PC-3 (cell line): ENCODE data around the gene PCBD1. TPM values are rescaled to one million over a fixed set of nuclear protein-coding genes. Genes with fewer than 3 reads are reported as not detected.

Source experiments
- ATAC-seq: fragments of 200-7000 bp; cut with Tn5 transposase; 2 replicates; pipeline ENCODE4 v1.9.1; 2020; ENCODE audit warnings: mild to moderate bottlenecking, moderate library complexity
- BruUV-seq: library from RNA; stranded (reverse); fragments of 400-500 nt; replicated peaks from 2 replicates; lab custom pipeline; 2021; lab: Mats Ljungman, UMichigan
- CTCF ChIA-PET: fragments of 300-600 bp; sonication (Branson Sonifier 250); formaldehyde crosslinking; loops from one replicate; lab custom pipeline; 2022; ENCODE audit warnings: antibody characterized with exemption; lab: Charles Lee
- POLR2A ChIA-PET: fragments of 300-600 bp; sonication (Branson Sonifier 250); formaldehyde crosslinking; loops from one replicate; lab custom pipeline; 2022; ENCODE audit warnings: antibody characterized with exemption; ENCODE audit not compliant: unreplicated experiment; lab: Charles Lee
- DNase-seq: peaks from one replicate; pipeline ENCODE4 v3.0.0-alpha.2; 2015
- H2AFZ ChIP-seq: fragments of 300-600 bp; sonication (generic); 2 replicates; pipeline ENCODE4 v1.6.0; 2016; ENCODE audit warnings: antibody characterized with exemption, low read length
- H3F3A ChIP-seq: fragments of 300-600 bp; sonication (generic); one replicate; pipeline ENCODE4 v1.6.0; 2017; ENCODE audit warnings: antibody characterized with exemption, low read length, control low read depth, mild to moderate bottlenecking; ENCODE audit not compliant: unreplicated experiment
- H3K27ac ChIP-seq: fragments of 300-600 bp; sonication (generic); 2 replicates; pipeline ENCODE4 v1.5.1; 2016; ENCODE audit warnings: mild to moderate bottlenecking, low read length
- H3K27me3 ChIP-seq: fragments of 300-600 bp; sonication (generic); 2 replicates; pipeline ENCODE4 v1.6.1; 2016; ENCODE audit warnings: low read length, mixed read lengths
- H3K36me3 ChIP-seq: fragments of 300-600 bp; sonication (generic); 2 replicates; pipeline ENCODE4 v1.6.1; 2016; ENCODE audit warnings: low read depth, mixed run types, low read length, mixed read lengths
- H3K4me1 ChIP-seq: fragments of 300-600 bp; sonication (generic); 2 replicates; pipeline ENCODE4 v1.5.1; 2016; ENCODE audit warnings: low read length; ENCODE audit not compliant: insufficient read depth
- H3K4me2 ChIP-seq: fragments of 300-600 bp; sonication (generic); 2 replicates; pipeline ENCODE4 v1.6.0; 2016; ENCODE audit warnings: low read length
- H3K4me3 ChIP-seq: fragments of 300-600 bp; sonication (generic); 2 replicates; pipeline ENCODE4 v1.5.1; 2016; ENCODE audit warnings: mild to moderate bottlenecking, low read length, mixed read lengths
- H3K79me2 ChIP-seq: fragments of 300-600 bp; sonication (generic); 2 replicates; pipeline ENCODE4 v1.6.1; 2017; ENCODE audit warnings: low read length, mixed read lengths
- H3K9ac ChIP-seq: fragments of 300-600 bp; sonication (generic); 2 replicates; pipeline ENCODE4 v1.6.0; 2016; ENCODE audit warnings: mild to moderate bottlenecking, low read length
- H3K9me2 ChIP-seq: fragments of 300-600 bp; sonication (generic); replicated peaks from 2 replicates; pipeline ENCODE4 v1.6.1; 2016; ENCODE audit warnings: mixed run types, low read length, mixed read lengths
- H3K9me3 ChIP-seq: fragments of 300-600 bp; sonication (generic); 2 replicates; pipeline ENCODE4 v1.6.1; 2016; ENCODE audit warnings: low read length, mixed read lengths
- H4K20me1 ChIP-seq: fragments of 300-600 bp; sonication (generic); 2 replicates; pipeline ENCODE4 v1.6.1; 2016; ENCODE audit warnings: low read length, mixed read lengths
- CTCF ChIP-seq: fragments of 300-600 bp; sonication (generic); conservative IDR thresholded peaks from 2 replicates; pipeline ENCODE4 v1.5.1; 2017; ENCODE audit warnings: antibody characterized with exemption, low read depth, mild to moderate bottlenecking, low read length
- EZH2 ChIP-seq: fragments of 300-600 bp; sonication (generic); IDR thresholded peaks from one replicate; pipeline ENCODE4 v1.6.1; 2017; ENCODE audit warnings: antibody characterized with exemption, mild to moderate bottlenecking, low read length; ENCODE audit not compliant: unreplicated experiment
- EZH2phosphoT487 ChIP-seq: fragments of 300-600 bp; sonication (generic); IDR thresholded peaks from 2 replicates; pipeline ENCODE4 v1.6.1; 2018; ENCODE audit warnings: mild to moderate bottlenecking, antibody characterized with exemption, low read length, borderline replicate concordance
- intact Hi-C: fragments of 100-400 bp; cut with micrococcal nuclease; formaldehyde crosslinking; loops from 2 replicates; pipeline ENCODE4 v1.9.0; 2023
- total RNA-seq: library from RNA; depleted of rRNA; stranded (reverse); fragments of >200 nt; gene quantifications from 2 replicates; pipeline ENCODE4 v1.2.3, GENCODE V29; 2014

Gene PCBD1
- total RNA-seq, 1 experiment from 2014 or later, result 283 TPM

GRCh38 chr10:70936111-70936510 lies 47.7 kb upstream of the PCBD1 start:
- no peaks in the 10 kb centered on the region for H3K27me3 ChIP-seq
- no TSS peak for BruUV-seq
- ChIA-PET POLR2A (no interaction called here), CTCF (no interaction called here)
- no peaks in the 10 kb centered on the region for H3K9me3 ChIP-seq
- intact Hi-C loops, result loop anchor here (10.0 kb wide), 1 partner anchor 109 kb away; no protein-coding TSS in a partner anchor
- no peak overlapping the region for H3K27ac ChIP-seq
- no peak overlapping the region for H3K4me2 ChIP-seq
- H3K4me3 ChIP-seq, result no peak overlapping the region
- DNase-seq (no peak), ATAC-seq (no peak)
- no peaks in the 10 kb centered on the region for H3K79me2 ChIP-seq
- H3K9me2 ChIP-seq, result no peaks in the 10 kb centered on the region
- H4K20me1 ChIP-seq, result no peaks in the 10 kb centered on the region
- H3K4me1 ChIP-seq, result peaks cover 6% of the 10 kb centered on the region
- no peak overlapping the region for H3K9ac ChIP-seq
- no peaks in the 10 kb centered on the region for H3F3A ChIP-seq
- H3K36me3 ChIP-seq, result no peaks in the 10 kb centered on the region
- TF ChIP-seq CTCF (no peak), EZH2phosphoT487 (no peak), EZH2 (no peak)
- no peak overlapping the region for H2AFZ ChIP-seq

GRCh38 chr10:70935631-70936030 lies 47.3 kb upstream of the PCBD1 start:
- BruUV-seq, result no TSS peak
- Histone ChIP-seq H3K9ac (no peak overlapping the region), H3K4me3 (no peak overlapping the region), H2AFZ (no peak overlapping the region), H4K20me1 (no peaks in the 10 kb centered on the region), H3K79me2 (no peaks in the 10 kb centered on the region), H3F3A (no peaks in the 10 kb centered on the region), H3K4me2 (no peak overlapping the region), H3K4me1 (peaks cover 11% of the 10 kb centered on the region), H3K27ac (no peak overlapping the region), H3K27me3 (no peaks in the 10 kb centered on the region), H3K36me3 (no peaks in the 10 kb centered on the region), H3K9me3 (no peaks in the 10 kb centered on the region), H3K9me2 (no peaks in the 10 kb centered on the region)
- ATAC-seq, result no peak
- CTCF ChIA-PET, result no interaction called here
- POLR2A ChIA-PET, result no interaction called here
- intact Hi-C loops, result loop anchor here (10.0 kb wide), 1 partner anchor 109 kb away; no protein-coding TSS in a partner anchor
- DNase-seq, result no peak
- TF ChIP-seq EZH2phosphoT487, result no peak

GRCh38 chr10:70935125-70935625 lies 46.8 kb upstream of the PCBD1 start:
- ChIA-PET POLR2A (no interaction called here), CTCF (no interaction called here)
- Histone ChIP-seq H3K9me2 (no peaks in the 10 kb centered on the region), H3F3A (no peaks in the 10 kb centered on the region), H3K4me1 (peaks cover 15% of the 10 kb centered on the region), H3K36me3 (no peaks in the 10 kb centered on the region), H3K4me2 (no peak overlapping the region), H4K20me1 (no peaks in the 10 kb centered on the region), H2AFZ (no peak overlapping the region), H3K4me3 (no peak overlapping the region), H3K9me3 (no peaks in the 10 kb centered on the region), H3K27ac (no peak overlapping the region), H3K79me2 (no peaks in the 10 kb centered on the region), H3K27me3 (no peaks in the 10 kb centered on the region), H3K9ac (no peak overlapping the region)
- ATAC-seq, result no peak
- no TSS peak for BruUV-seq
- no peak for DNase-seq
- intact Hi-C loops, result loop anchor here (10.0 kb wide), 1 partner anchor 110 kb away; no protein-coding TSS in a partner anchor
- TF ChIP-seq EZH2phosphoT487, result no peak
- TF ChIP-seq EZH2, result no peak
- no peak for TF ChIP-seq CTCF
